Skeletal muscle cell (primary cell): ENCODE data around the gene PLXNA4.

Experiments used
- DNase-seq: peaks from one replicate; pipeline ENCODE4 v3.0.0-alpha.2; 2010; ENCODE audit warnings: low read depth
- H3K4me3 ChIP-seq: 2 replicates; pipeline ENCODE4 v1.5.1; 2011; ENCODE audit warnings: low read depth, mild to moderate bottlenecking, control low read depth, low read length, moderate library complexity

PLXNA4 gene

GRCh38 chr7:132568962-132569361, 7.3 kb downstream of the PLXNA4 start:
- no peak for DNase-seq
- no peak overlapping the region for H3K4me3 ChIP-seq

GRCh38 chr7:132565885-132566284, 10.4 kb downstream of the PLXNA4 start:
- no peak overlapping the region for H3K4me3 ChIP-seq
- no peak for DNase-seq

GRCh38 chr7:132565441-132565840, 10.8 kb downstream of the PLXNA4 start:
- no peak for DNase-seq

GRCh38 chr7:132564849-132565248, 11.4 kb downstream of the PLXNA4 start:
- H3K4me3 ChIP-seq = no peak overlapping the region
- DNase-seq = no peak

More at GRCh38 chr7:132565441-132565840, 10.8 kb downstream of the PLXNA4 start:
- no peak overlapping the region for H3K4me3 ChIP-seq

- DNase-seq = no peak
Observed at GRCh38 chr7:132564090-132564489, 12.2 kb downstream of the PLXNA4 start.

GRCh38 chr7:132562690-132563089, 13.6 kb downstream of the PLXNA4 start:
- no peak for DNase-seq
- H3K4me3 ChIP-seq = no peak overlapping the region

More at GRCh38 chr7:132564090-132564489, 12.2 kb downstream of the PLXNA4 start:
- H3K4me3 ChIP-seq = no peak overlapping the region

- DNase-seq = no peak
- H3K4me3 ChIP-seq = no peak overlapping the region
Observed at GRCh38 chr7:132561763-132562162, 14.5 kb downstream of the PLXNA4 start.

GRCh38 chr7:132560825-132561529, 15.3 kb downstream of the PLXNA4 start:
- H3K4me3 ChIP-seq = no peak overlapping the region
- no peak for DNase-seq

- no peak overlapping the region for H3K4me3 ChIP-seq
- DNase-seq = no peak
Observed at GRCh38 chr7:132560105-132560504, 16.2 kb downstream of the PLXNA4 start.

GRCh38 chr7:132558815-132559214, 17.5 kb downstream of the PLXNA4 start:
- DNase-seq = no peak
- H3K4me3 ChIP-seq = no peak overlapping the region

GRCh38 chr7:132557489-132558044, 18.7 kb downstream of the PLXNA4 start:
- H3K4me3 ChIP-seq = no peak overlapping the region
- DNase-seq = no peak

- no peak overlapping the region for H3K4me3 ChIP-seq
- no peak for DNase-seq
Observed at GRCh38 chr7:132554446-132554845, 21.8 kb downstream of the PLXNA4 start.

GRCh38 chr7:132553031-132553430, 23.2 kb downstream of the PLXNA4 start:
- no peak overlapping the region for H3K4me3 ChIP-seq
- no peak for DNase-seq

- H3K4me3 ChIP-seq = no peak overlapping the region
- no peak for DNase-seq
Observed at GRCh38 chr7:132551886-132552285, 24.4 kb downstream of the PLXNA4 start.

- H3K4me3 ChIP-seq = no peak overlapping the region
- DNase-seq = no peak
Observed at GRCh38 chr7:132551439-132551838, 24.8 kb downstream of the PLXNA4 start.

GRCh38 chr7:132548489-132549078, 27.7 kb downstream of the PLXNA4 start:
- DNase-seq = peak; percentile 25
- H3K4me3 ChIP-seq = no peak overlapping the region

GRCh38 chr7:132547821-132548220, 28.4 kb downstream of the PLXNA4 start:
- DNase-seq = no peak
- H3K4me3 ChIP-seq = no peak overlapping the region

GRCh38 chr7:132546366-132547127, 29.7 kb downstream of the PLXNA4 start:
- no peak for DNase-seq

GRCh38 chr7:132545756-132546155, 30.5 kb downstream of the PLXNA4 start:
- H3K4me3 ChIP-seq = no peak overlapping the region
- no peak for DNase-seq

More at GRCh38 chr7:132546366-132547127, 29.7 kb downstream of the PLXNA4 start:
- H3K4me3 ChIP-seq = no peak overlapping the region

GRCh38 chr7:132544999-132545398, 31.3 kb downstream of the PLXNA4 start:
- DNase-seq = no peak
- H3K4me3 ChIP-seq = no peak overlapping the region
